Fibroblast of skin of right quadriceps (primary cell): ENCODE data around the gene SPRYD3.
A peak's percentile ranks its signal among the peaks of the same experiment; 100 is the strongest.
"Not testable (repeated sequence)": the region's sequence is repeated elsewhere in the genome, so short reads cannot be mapped to it uniquely, and the experiment has no call there.

Source experiments
- DNase-seq: peaks from one replicate; pipeline ENCODE4 v3.0.0-alpha.2; 2013

SPRYD3 gene, protein sequence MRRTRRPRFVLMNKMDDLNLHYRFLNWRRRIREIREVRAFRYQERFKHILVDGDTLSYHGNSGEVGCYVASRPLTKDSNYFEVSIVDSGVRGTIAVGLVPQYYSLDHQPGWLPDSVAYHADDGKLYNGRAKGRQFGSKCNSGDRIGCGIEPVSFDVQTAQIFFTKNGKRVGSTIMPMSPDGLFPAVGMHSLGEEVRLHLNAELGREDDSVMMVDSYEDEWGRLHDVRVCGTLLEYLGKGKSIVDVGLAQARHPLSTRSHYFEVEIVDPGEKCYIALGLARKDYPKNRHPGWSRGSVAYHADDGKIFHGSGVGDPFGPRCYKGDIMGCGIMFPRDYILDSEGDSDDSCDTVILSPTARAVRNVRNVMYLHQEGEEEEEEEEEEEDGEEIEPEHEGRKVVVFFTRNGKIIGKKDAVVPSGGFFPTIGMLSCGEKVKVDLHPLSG

DNA sequence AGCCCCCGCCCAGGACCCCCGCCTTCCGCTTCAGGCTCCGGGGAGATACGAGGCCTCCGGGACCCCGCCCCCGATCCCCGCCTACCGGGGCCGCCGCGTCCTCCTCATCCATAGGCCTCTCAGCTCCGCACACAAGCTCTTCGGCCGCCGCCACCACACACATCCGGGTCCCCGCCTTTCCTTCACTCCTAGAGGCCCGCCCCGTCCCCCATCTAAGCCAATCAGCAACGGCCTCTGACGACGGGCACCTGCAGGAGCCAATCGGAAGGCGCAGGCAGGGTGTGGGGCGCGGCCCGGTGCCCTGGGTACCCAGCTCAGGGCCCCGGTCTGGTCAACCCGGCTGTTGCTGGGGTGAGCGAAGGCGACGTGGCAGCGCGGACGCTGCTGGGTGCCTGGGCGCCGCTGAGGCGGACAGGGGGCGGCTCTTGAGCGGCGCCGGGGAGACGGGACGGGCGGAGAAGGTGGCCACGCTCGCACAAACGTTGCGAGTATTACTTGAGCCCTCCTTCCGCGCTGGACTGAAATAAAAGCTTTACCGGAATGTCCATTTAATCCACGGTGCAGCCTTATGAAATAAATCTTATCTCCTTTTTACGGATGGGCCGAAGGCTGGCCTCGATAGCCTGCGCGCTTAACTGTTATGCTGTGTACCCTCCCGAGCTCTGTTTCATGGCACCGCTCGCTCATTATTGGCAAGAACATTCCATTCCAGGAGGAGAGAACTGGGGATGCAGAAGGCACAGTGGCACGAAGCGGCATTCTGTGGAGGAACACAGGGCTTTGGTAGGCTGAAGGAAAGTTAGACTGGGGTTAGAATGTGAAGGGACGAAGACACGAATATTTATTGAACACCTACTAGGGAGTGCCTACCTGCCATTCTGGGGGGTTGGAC, at the start of gene SPRYD3:
Gene SPRYD3, minus strand, starts transcription at position 165 of the 892 bp plus-strand sequence. Its CDS starts 57 bp downstream, at position 108.
- DNase-seq: peak; percentile 97

DNA sequence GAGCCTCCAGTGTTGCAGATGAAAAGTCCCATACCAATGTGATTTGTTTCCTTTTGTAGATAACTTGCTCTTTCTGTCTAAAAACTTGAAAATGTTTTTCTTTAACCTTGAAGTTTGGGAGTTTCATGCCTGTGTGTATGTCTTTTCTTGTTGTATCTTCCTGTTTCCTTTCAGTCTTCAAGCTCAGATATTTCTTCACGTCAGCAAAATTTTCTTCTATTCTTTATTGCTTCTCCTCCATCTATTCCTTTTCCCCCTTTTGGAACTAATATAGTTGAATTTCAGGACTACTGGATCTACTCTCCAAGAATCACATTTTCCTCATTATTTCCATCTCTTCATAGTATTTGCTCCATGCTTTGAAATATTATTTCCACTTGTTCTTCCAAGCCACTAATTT, 48.0 kb upstream of the SPRYD3 start:
- DNase-seq: no peak

DNA sequence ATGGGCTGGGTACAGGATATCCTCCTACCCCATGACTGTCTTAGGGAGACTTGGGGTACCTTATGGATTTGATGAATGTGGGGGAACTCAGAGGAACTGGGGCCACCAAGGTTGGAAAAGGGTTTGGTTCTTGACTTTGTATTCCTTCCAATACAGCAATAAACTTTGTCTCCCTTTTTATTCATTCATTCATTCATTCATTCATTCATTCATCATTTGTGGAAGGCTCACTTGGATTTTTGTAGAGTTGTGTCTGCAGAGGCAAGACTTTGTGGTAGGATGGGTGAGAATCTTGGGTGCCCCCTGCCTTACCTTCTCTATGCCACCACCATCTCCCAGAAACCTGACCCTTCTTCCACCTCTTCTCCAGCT, 45.1 kb upstream of the SPRYD3 start:
- DNase-seq: no peak

DNA sequence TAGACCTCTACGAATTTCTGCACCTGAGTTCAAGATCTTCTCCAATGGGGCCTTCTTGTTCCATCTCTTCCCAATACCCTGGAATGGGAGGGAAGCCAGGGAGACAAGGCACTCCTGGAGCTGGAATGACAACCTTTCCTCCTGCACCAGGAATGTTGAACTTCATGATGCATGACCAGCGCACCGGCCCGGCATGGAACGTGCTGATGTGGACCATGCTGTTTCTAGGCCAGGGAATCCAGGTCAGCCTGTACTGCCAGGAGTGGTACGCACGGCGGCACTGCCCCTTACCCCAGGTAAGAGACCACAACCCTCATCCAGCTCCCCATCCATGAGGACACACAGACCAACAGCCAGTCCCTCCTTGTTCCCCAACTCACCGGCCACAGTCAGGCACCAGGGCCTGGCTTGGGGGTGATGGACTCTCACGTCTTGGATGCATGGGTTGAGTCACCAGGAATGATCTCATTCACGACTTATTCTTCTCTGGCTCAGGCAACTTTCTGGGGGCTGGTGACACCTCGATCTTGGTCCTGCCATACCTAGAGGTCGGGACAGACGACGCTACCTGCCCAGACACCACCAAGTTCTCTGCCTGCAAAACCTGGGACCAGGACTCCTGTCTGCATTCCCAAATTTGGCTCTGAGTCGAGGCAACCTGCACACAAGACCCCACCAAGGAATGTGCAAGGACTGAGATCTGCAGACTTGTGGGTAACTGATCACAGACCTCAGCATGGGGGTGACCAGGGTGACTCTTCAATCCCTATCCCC, 44.6 kb upstream of the SPRYD3 start:
- DNase-seq: peak; percentile 47

DNA sequence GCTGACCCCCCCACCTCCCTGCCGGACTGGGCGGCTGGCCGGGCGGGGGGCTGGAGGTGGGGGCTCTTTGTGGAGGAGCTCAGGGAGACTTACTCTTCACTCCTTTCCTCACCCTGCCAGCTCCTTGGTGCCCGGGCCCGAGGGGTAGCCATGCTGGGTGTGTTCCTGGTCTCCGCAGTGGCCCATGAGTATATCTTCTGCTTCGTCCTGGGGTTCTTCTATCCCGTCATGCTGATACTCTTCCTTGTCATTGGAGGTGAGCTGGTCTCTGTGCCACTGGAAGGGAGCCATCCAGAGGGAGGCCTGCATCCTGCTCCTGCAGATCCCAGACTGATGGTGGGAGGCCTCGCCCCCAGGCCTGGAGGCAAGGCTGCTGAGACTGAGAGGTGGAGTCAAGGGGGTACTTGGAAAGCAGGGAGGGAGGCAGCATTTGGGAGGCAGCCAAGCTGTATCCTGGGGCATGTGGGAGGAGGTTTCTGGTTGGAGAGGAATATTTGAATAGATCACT, 43.8 kb upstream of the SPRYD3 start:
- peak; percentile 57 for DNase-seq

DNA sequence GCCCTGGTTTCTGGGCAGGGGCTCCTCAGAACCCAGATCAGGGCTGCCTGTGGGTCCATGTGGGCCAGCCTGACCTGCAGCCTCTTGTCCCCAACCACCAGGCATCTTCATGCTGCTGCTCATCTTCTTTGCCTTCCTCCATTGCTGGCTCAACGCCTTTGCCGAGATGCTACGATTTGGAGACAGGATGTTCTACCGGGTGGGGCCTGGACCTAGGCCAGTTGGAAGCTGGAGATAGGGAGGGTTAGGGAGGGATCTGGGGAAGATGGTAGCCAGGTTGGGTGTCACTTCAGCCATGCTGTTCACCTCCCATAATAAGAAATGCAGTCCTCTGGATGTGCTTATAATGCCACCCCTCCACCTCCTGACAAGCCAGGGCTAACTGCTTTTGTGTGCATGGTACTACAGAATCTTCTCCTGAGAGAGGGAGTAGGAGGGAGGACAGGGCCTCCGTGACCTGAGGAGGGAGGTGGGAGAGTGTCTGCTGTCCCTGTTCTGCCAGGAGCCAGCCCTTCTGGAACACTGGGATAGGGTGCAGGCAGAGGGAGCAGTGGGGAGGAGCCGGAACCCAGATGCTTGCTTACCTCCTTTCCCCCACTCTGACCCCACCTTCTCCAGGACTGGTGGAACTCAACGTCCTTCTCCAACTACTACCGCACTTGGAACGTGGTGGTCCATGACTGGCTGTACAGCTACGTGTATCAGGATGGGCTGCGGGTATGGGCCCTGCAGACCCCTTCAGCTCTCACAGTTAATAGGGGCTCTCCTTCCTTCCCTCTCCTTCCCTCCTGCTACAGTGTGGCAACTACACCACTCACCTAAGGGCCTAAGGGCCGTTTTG, 41.7 kb upstream of the SPRYD3 start:
- DNase-seq: no peak

DNA sequence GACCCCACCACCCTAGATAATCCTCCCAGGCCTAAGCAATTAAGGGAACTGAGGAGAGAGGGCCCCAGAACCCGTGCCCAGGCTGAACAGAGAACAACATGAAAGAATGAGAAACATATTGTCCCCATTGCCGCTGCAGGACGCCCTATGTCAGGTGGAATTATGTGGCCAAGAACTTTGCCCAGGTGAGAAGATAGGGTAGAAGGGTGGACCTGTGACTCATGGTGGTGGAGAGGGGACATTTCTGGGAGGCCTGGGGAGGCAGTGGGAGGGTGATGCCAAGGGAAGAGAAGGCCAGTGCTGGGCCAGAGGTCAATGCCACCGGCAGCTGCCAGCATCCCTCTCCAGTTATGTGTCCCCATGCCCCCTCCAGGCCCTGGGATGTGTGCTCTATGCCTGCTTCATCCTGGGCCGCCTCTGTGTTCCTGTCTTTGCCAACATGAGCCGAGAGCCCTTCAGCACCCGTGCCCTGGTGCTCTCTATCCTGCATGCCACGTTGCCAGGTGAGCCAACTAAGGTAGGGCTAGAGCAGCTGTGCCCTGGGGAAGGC, 39.6 kb upstream of the SPRYD3 start:
- DNase-seq: no peak

DNA sequence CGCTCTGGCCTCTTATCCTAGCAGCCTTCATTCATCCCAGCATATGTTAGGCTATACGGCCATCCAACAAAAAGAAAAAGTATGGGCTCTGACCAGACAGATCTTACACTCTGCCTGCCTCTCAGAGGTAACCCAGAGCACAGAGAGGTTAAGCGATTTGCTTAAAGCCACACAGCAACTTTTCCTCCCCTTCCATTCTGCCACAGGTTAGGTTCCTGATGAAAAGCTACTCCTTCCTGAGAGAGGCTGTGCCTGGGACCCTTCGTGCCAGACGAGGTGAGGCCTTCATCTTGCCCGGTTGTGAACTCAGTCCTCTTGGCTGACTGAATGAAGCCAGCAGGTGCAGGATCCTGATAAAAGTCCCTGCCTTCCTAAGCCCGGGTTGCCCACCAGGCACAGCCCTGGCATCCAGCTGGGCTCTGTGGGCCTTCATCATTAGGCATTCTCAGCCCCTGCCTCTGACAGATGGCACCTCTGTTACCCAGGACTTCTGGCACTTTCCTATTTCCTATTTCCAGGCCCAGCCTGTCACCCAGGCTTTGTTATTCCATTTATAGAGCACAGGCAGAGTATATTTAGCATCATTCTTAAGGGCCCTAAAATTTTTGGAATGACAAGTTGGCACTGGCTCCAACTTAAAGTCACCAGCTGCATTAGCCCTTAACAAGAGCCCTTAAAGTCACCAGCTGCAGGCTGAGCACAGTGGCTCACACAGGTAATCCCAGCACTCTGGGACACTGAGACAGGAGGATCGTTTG, 36.9 kb upstream of the SPRYD3 start:
- no peak for DNase-seq

DNA sequence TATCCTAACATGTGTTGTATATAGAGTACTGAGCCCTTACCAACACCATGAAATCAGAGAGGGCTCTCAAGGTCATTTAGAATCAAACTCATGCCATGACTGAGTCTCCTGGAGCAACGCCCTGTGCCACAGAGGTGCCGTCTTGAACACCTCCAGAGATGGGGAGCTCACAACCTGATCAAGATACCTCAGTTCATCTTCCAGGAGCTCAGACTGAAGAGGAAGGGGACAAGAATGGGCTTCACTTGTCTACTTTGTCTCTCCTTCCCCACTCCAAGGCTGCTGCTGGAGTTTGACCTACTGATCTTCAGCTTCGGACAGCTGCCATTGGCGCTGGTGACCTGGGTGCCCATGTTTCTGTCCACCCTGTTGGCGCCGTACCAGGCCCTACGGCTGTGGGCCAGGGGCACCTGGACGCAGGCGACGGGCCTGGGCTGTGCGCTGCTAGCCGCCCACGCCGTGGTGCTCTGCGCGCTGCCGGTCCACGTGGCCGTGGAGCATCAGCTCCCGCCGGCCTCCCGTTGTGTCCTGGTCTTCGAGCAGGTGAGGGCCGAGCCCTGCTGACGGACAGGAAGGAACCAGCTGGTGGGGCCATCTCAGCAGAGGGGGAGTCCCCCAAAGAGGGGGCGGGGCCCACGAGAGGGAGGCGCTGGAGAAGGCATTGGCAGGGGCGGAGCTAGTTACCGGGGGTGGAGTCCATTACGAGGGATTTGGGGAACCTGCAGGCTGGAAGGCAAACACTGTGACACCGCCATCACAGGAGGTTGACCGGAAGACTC, 36.1 kb upstream of the SPRYD3 start:
- DNase-seq: no peak

DNA sequence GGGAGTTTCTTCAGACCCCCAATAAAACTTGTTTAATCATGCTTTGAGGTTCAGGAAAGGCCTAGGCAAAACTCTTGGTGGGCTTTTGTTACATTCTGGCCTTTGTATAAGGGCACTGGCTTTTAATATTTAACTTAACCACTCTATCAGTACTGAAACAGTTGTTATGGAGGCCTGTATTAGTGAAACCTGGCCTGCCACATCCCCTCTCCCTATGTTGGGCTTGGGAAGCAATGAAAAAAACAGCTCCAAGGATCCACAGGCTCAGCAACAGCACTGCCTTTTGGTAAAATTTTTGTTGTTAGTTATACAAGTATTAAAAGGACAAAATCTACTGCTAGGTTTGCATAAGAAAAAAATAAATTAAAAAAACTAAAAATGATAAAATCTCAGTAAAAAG, 34.8 kb upstream of the SPRYD3 start:
- no peak for DNase-seq

DNA sequence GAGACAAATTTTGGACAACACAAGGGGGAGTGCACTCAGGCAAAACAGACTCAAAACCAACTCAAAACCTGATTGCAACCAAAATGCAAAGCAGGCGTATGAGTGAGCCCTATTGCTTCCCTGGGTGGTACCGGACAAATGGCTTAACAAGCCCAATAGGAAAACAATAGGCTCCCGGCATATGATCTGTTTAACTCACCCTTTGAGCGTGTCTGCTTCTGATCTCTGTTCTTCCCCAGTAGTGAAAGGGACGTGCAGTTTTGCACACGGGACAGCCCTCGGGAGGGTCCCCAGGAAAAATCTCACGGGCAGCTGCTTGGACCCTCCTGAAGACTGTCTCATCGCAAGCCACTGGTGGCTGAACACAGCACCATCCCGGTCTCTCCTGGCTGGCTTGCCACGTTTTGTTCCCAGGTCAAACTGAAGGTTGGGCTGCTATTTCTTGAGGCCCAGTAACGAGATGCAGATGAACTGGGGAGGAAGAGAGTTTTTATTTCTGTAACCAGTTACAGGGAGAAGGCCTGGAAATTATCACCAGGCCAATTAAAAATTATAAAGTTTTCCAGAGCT, 34.0 kb upstream of the SPRYD3 start:
- DNase-seq: no peak

DNA sequence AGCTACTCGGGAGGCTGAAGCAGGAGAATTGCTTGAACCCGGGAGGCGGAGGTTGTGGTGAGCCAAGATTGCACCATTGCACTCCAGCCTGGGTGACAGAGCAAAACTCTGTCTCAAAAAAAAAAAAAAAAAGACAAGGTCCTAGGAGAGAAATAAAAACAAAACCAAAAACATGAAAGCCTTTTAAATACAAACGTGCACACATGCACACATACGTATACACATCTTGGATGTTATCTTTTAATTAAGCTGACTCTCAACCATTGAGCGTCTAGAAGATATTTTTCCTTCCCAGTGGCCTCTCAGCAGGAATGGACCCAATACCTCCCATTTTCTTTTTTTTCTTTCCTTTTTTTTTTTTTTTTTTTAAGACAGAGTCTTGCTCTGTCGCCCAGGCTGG, 33.2 kb upstream of the SPRYD3 start:
- not testable (repeated sequence) for DNase-seq

DNA sequence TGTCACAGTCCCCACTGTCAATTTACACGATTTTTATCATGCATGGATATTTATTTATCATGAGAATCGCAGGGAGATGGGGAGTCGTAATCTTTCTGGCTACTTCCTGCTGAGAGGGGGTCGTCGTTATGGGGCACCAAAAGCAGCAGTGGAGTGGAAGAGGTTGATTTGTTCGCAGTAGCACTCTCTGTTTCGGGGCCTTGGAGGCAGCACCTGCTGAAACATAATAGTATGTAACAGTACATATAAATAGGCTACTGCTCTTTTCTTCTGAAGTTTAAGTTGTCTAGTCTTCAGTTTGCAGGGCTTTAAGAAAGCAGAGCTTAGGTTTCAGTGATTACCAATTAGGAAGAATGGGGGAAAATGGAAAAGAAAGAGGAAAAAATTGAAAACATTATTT, 27.9 kb upstream of the SPRYD3 start:
- no peak for DNase-seq

DNA sequence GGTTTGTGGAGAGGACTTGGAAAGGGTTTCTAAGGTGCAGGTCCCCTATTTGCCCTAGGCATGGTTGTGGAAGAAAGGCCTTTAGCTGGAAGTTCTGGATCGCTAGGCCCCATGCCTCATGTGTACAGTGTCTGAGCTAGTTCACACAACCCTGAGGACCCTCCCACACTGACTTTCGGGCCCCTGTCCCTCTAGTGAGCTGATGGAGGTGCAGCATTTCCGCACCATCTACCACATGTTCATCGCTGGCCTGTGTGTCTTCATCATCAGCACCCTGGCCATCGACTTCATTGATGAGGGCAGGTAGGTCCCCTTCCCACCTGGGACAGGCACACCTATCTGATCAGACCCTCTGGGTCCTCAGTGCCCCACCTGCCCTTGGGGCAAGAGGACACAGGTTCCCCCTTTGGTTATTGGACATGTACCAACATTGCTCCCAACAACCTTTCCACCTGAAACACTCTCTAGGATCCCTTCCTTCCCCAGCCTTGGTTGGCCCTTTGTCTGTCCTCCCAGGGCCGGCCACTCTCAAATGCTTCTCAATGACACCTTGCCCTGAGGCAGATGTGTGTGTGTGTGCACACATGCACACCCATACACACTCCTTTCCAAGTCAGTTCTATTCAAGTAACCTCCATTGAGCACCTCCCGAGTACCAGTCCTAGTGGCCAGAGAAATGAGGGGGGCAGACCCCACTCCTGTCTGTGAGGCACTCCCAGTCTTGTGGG, 26.7 kb upstream of the SPRYD3 start:
- no peak for DNase-seq

DNA sequence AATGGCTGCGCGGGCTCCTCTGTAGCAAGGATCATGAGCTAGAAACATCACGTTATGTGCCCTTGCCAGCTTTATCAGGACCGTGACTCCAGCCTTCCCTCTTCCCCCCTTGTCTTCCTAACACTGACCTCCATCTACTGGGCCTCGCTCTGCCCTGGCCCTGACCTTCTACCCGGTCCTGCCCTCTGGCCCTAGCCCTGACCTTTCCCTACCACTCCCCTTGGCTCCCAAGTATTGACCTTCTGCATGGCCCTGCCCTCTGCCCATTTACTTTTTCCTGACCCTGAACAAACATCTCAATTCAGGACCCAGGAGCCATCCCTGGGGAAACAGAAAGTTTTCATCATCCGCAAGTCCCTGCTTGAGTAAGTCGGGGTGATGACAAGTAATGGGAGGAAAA, 26.1 kb upstream of the SPRYD3 start:
- no peak for DNase-seq

DNA sequence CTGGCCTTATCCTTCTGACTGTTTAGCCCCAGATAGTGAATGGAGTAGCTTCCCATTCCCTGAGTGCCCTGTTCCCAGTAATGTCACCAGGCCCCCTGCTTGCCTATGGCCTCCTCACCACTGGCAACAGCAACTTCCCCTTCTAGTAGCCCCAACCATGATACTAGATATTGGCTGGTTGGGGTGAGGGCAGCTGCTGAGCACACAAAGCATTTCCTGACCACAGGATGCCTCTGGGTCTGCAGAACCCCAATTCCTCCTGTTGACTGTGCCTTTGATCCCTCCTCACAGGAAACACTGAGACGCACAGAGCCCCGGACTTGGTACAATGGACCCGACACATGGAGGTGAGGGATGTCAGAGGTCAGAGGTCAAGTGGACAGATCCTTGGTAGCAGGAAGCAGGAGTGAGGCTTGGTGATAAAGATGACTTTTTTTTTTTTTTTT, 24.7 kb upstream of the SPRYD3 start:
- DNase-seq: peak; percentile 9

DNA sequence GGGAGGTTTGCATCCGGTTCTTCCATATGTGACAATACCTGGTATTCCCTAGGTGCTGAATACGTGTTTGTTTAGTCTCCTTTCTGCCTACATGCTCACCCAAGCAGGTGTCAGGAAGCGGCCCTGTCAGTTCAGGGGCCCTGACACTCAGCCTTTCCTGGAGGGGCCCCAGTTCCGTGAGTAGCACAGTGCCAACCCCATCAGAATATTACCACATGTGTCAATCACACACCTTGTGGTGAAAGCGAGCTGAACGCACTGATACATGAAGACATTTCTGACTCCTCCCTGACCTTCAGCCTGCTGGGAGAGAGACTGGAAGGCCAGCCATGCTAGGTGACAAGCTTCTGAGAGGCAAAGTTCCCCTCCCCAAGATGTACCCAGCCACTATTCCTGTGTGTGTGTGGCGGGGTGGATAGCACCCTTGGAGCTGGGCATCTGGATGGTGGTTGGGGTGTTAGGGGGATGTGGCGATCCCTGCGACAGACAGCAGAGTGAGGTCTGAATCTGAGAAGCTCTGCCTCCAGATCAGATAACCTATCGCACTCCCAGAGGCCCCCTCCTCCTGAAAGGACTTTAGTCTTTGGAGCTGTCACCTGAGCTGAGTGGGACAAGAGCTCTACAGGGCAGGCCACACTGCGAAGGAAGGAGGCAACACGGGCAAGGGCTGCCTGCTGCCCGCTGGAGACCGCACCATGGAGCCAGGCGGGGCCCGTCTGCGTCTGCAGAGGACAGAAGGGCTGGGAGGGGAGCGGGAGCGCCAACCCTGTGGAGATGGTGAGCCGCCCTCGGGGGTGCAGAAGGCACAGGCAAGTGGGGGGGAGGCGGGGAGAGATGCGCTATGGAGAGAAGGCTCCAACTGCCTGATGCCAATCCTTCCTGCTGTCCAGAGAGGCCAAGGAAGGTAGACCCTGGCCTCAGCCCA, 24.0 kb upstream of the SPRYD3 start, which contains the start of gene SOAT2:
Gene SOAT2, plus strand, starts transcription at position 604 of the 925 bp plus-strand sequence. Its CDS starts 92 bp downstream, at position 696.
- no peak for DNase-seq
